AG04450 (cell line): ENCODE measurements around the gene MEIS2. TPM values are rescaled to one million over a fixed set of nuclear protein-coding genes. Genes with fewer than 3 reads are reported as not detected.

Experiments used
- CTCF ChIA-PET: fragments of 300-600, 350-600 bp; formaldehyde crosslinking; extraction: SDS; loops from one replicate; lab custom pipeline; 2022; ENCODE audit warnings: antibody characterized with exemption, inconsistent platforms; lab: Charles Lee
- POLR2A ChIA-PET: fragments of 350-600 bp; formaldehyde crosslinking; extraction: SDS; loops from one replicate; lab custom pipeline; 2021; ENCODE audit warnings: antibody characterized with exemption, inconsistent platforms; lab: Yijun Ruan, JAX
- DNase-seq: peaks from one replicate; pipeline ENCODE4 v3.0.0-alpha.2; 2011; ENCODE audit warnings: low read depth, low spot score
- H3K27ac ChIP-seq: one replicate; pipeline ENCODE4 v1.5.1; 2012; ENCODE audit warnings: low read depth, low read length, control low read depth
- H3K27me3 ChIP-seq: one replicate; pipeline ENCODE4 v1.6.0; 2012; ENCODE audit warnings: low read length; ENCODE audit not compliant: control insufficient read depth, insufficient read depth
- H3K4me3 ChIP-seq: 2 replicates; pipeline ENCODE4 v1.5.1; 2011; ENCODE audit warnings: mild to moderate bottlenecking, low read depth, low read length, control low read depth
- H3K9me3 ChIP-seq: 2 replicates; pipeline ENCODE4 v1.5.1; 2012; ENCODE audit warnings: low read length; ENCODE audit not compliant: control insufficient read depth, insufficient read depth
- CTCF ChIP-seq: IDR thresholded peaks from 2 replicates; pipeline ENCODE4 v1.5.1; 2011; ENCODE audit warnings: low read depth, low read length, control low read depth, inconsistent platforms
- polyA plus RNA-seq: library from polyadenylated mRNA; depleted of rRNA; stranded (reverse); fragments of >200 nt; gene quantifications from 2 replicates; pipeline ENCODE4 v1.2.3, GENCODE V29; 2011

Gene MEIS2
- polyA plus RNA-seq, 1 experiment = 31.7 TPM

GRCh38 chr15:37015035-37015434 is 85.3 kb downstream of the MEIS2 start:
- Histone ChIP-seq H3K27me3 (no peaks in the 10 kb centered on the region), H3K9me3 (no peaks in the 10 kb centered on the region), H3K4me3 (no peak overlapping the region), H3K27ac (no peak overlapping the region)
- TF ChIP-seq CTCF = no peak
- ChIA-PET POLR2A (no interaction called here), CTCF (interaction anchor here (1.2 kb wide), 1 partner anchor 118 kb away, joined by 3 read pairs; no protein-coding TSS in a partner anchor)
- DNase-seq = no peak

GRCh38 chr15:37014566-37014965 is 85.8 kb downstream of the MEIS2 start:
- TF ChIP-seq CTCF = no peak
- H3K27ac ChIP-seq = no peak overlapping the region
- no peak for DNase-seq
- ChIA-PET CTCF (no interaction called here), POLR2A (no interaction called here)
- H3K27me3 ChIP-seq = no peaks in the 10 kb centered on the region
- H3K9me3 ChIP-seq = no peaks in the 10 kb centered on the region
- H3K4me3 ChIP-seq = no peak overlapping the region

GRCh38 chr15:37014137-37014536 is 86.2 kb downstream of the MEIS2 start:
- H3K27ac ChIP-seq = no peak overlapping the region
- H3K27me3 ChIP-seq = no peaks in the 10 kb centered on the region
- no peak for DNase-seq
- ChIA-PET POLR2A (no interaction called here), CTCF (no interaction called here)
- H3K9me3 ChIP-seq = no peaks in the 10 kb centered on the region
- H3K4me3 ChIP-seq = no peak overlapping the region
- TF ChIP-seq CTCF = no peak

- Histone ChIP-seq H3K27ac (no peak overlapping the region), H3K4me3 (no peak overlapping the region), H3K27me3 (no peaks in the 10 kb centered on the region), H3K9me3 (no peaks in the 10 kb centered on the region)
- TF ChIP-seq CTCF = no peak
- ChIA-PET CTCF (interaction anchor here (0.7 kb wide), 1 partner anchor 113 kb away, joined by 3 read pairs; no protein-coding TSS in a partner anchor), POLR2A (no interaction called here)
- DNase-seq = no peak
These were observed 89.8 kb downstream of the MEIS2 start for GRCh38 chr15:37010595-37010994.

GRCh38 chr15:37009288-37009687 is 91.1 kb downstream of the MEIS2 start:
- no peak for TF ChIP-seq CTCF
- no peaks in the 10 kb centered on the region for H3K9me3 ChIP-seq
- H3K27ac ChIP-seq = no peak overlapping the region
- H3K4me3 ChIP-seq = no peak overlapping the region
- CTCF ChIA-PET = no interaction called here
- H3K27me3 ChIP-seq = no peaks in the 10 kb centered on the region
- DNase-seq = no peak
- POLR2A ChIA-PET = interaction anchor here (0.7 kb wide), 1 partner anchor 13 kb away, joined by 3 read pairs; no protein-coding TSS in a partner anchor
